OCI-LY1 (cell line): ENCODE measurements around the gene SPRTN.

Experiments
- H2AFZ ChIP-seq: fragments of 200-600 bp; sonication (generic), shearing (Covaris generic); 2 replicates; pipeline ENCODE4 v1.6.0; 2014; ENCODE audit warnings: antibody characterized with exemption, mild to moderate bottlenecking, low read length
- H3F3A ChIP-seq: fragments of 200-600 bp; sonication (generic), shearing (Covaris generic); 2 replicates; pipeline ENCODE4 v1.6.0; 2014; ENCODE audit warnings: mild to moderate bottlenecking, antibody characterized with exemption, low read length, moderate library complexity; ENCODE audit not compliant: insufficient read depth
- H3K27ac ChIP-seq: fragments of 200-600 bp; sonication (generic); 2 replicates; pipeline ENCODE4 v1.5.1; 2014; ENCODE audit warnings: low read length, mixed run types, mild to moderate bottlenecking, low read depth; ENCODE audit not compliant: poor library complexity, severe bottlenecking
- H3K27me3 ChIP-seq: fragments of 200-600 bp; sonication (generic); 2 replicates; pipeline ENCODE4 v1.6.0; 2014; ENCODE audit warnings: antibody characterized with exemption, mild to moderate bottlenecking, low read length, moderate library complexity; ENCODE audit not compliant: insufficient read depth
- H3K36me3 ChIP-seq: fragments of 200-600 bp; sonication (generic); 2 replicates; pipeline ENCODE4 v1.6.1; 2014; ENCODE audit warnings: mild to moderate bottlenecking, antibody characterized with exemption, low read length, moderate library complexity, mixed read lengths; ENCODE audit not compliant: insufficient read depth
- H3K4me1 ChIP-seq: fragments of 200-600 bp; sonication (generic); 2 replicates; pipeline ENCODE4 v1.5.1; 2014; ENCODE audit warnings: mild to moderate bottlenecking, low read length, moderate library complexity; ENCODE audit not compliant: insufficient read depth, severe bottlenecking
- H3K4me2 ChIP-seq: fragments of 200-600 bp; sonication (generic), shearing (Covaris generic); 2 replicates; pipeline ENCODE4 v1.6.1; 2014; ENCODE audit warnings: low read length
- H3K4me3 ChIP-seq: fragments of 200-600 bp; sonication (generic); 2 replicates; pipeline ENCODE4 v1.5.1; 2014; ENCODE audit warnings: low read length, low read depth, mild to moderate bottlenecking, mixed read lengths; ENCODE audit not compliant: poor library complexity, severe bottlenecking
- H3K79me2 ChIP-seq: fragments of 200-600 bp; shearing (Covaris generic); 2 replicates; pipeline ENCODE4 v1.6.1; 2016; ENCODE audit warnings: mixed run types, low read length, mixed read lengths; ENCODE audit not compliant: insufficient read depth
- H3K9ac ChIP-seq: fragments of 200-600 bp; sonication (generic), shearing (Covaris generic); 2 replicates; pipeline ENCODE4 v1.6.1; 2014; ENCODE audit warnings: mild to moderate bottlenecking, low read length, mixed read lengths
- H3K9me2 ChIP-seq: fragments of 200-600 bp; sonication (generic), shearing (Covaris generic); 2 replicates; pipeline ENCODE4 v1.6.1; 2014; ENCODE audit warnings: low read depth, mild to moderate bottlenecking, low read length, mixed read lengths
- H3K9me3 ChIP-seq: fragments of 200-600 bp; shearing (Covaris generic); 2 replicates; pipeline ENCODE4 v1.6.1; 2014; ENCODE audit warnings: low read length, mixed read lengths
- H4K20me1 ChIP-seq: fragments of 200-600 bp; sonication (generic), shearing (Covaris generic); 2 replicates; pipeline ENCODE4 v1.6.0; 2016; ENCODE audit warnings: mild to moderate bottlenecking, low read length; ENCODE audit not compliant: insufficient read depth
- CTCF ChIP-seq: fragments of 200-600 bp; sonication (generic), shearing (Covaris generic); IDR thresholded peaks from 2 replicates; pipeline ENCODE4 v1.5.1; 2017; ENCODE audit warnings: mild to moderate bottlenecking, antibody characterized with exemption, low read length, moderate library complexity, mixed read lengths
- EZH2 ChIP-seq: fragments of 200-600 bp; sonication (generic), shearing (Covaris generic); IDR thresholded peaks from 2 replicates; pipeline ENCODE4 v1.8.0; 2017; ENCODE audit warnings: borderline replicate concordance, mixed run types, mild to moderate bottlenecking, antibody characterized with exemption, low read length, moderate library complexity, mixed read lengths

Gene SPRTN

GRCh38 chr1:231395076-231395997, 57.2 kb downstream of the SPRTN start:
- Histone ChIP-seq H3K27me3 (no peaks in the 10 kb centered on the region), H3F3A (no peaks in the 10 kb centered on the region), H3K9me3 (no peaks in the 10 kb centered on the region), H3K4me3 (no peak overlapping the region), H4K20me1 (0 out of 2 replicates have a peak, but pooled peaks cover 3% of the 10 kb centered on the region), H3K79me2 (peaks cover 10% of the 10 kb centered on the region), H3K27ac (no peak overlapping the region), H3K4me1 (peaks cover 9% of the 10 kb centered on the region), H3K9me2 (no peaks in the 10 kb centered on the region), H3K36me3 (no peaks in the 10 kb centered on the region; the same call in 1 of the 2 replicates), H3K4me2 (no peak overlapping the region), H2AFZ (no peak overlapping the region), H3K9ac (no peak overlapping the region)
- TF ChIP-seq EZH2 (no peak), CTCF (no peak)

GRCh38 chr1:231395998-231396390, 57.9 kb downstream of the SPRTN start:
- H3F3A ChIP-seq, result no peaks in the 10 kb centered on the region
- no peaks in the 10 kb centered on the region for H3K27me3 ChIP-seq
- H3K27ac ChIP-seq, result no peak overlapping the region
- no peak overlapping the region for H3K9ac ChIP-seq
- H3K36me3 ChIP-seq, result peaks cover 5% of the 10 kb centered on the region; the same call in 1 of the 2 replicates
- no peak overlapping the region for H3K4me2 ChIP-seq
- peaks cover 10% of the 10 kb centered on the region for H3K79me2 ChIP-seq
- peaks cover 9% of the 10 kb centered on the region for H3K4me1 ChIP-seq
- H2AFZ ChIP-seq, result no peak overlapping the region
- 0 out of 2 replicates have a peak, but pooled peaks cover 3% of the 10 kb centered on the region for H4K20me1 ChIP-seq
- no peaks in the 10 kb centered on the region for H3K9me3 ChIP-seq
- no peaks in the 10 kb centered on the region for H3K9me2 ChIP-seq
- H3K4me3 ChIP-seq, result no peak overlapping the region
- TF ChIP-seq EZH2, result no peak
- no peak for TF ChIP-seq CTCF

GRCh38 chr1:231396643-231397042, 58.5 kb downstream of the SPRTN start:
- H3F3A ChIP-seq, result no peaks in the 10 kb centered on the region
- no peak overlapping the region for H2AFZ ChIP-seq
- no peak overlapping the region for H3K4me3 ChIP-seq
- no peak overlapping the region for H3K9ac ChIP-seq
- no peaks in the 10 kb centered on the region for H3K27me3 ChIP-seq
- no peak overlapping the region for H3K27ac ChIP-seq
- no peak for TF ChIP-seq EZH2
- no peak overlapping the region for H3K4me2 ChIP-seq
- peaks cover 9% of the 10 kb centered on the region; the same call in 1 of the 2 replicates for H3K36me3 ChIP-seq
- 0 out of 2 replicates have a peak, but pooled peaks cover 3% of the 10 kb centered on the region for H4K20me1 ChIP-seq
- peaks cover 10% of the 10 kb centered on the region for H3K79me2 ChIP-seq
- H3K9me3 ChIP-seq, result no peaks in the 10 kb centered on the region
- H3K9me2 ChIP-seq, result no peaks in the 10 kb centered on the region
- peaks cover 9% of the 10 kb centered on the region for H3K4me1 ChIP-seq
